GM19452 (cell line): ENCODE measurements around the gene SMARCE1.

Experiments used
- ATAC-seq: cut with Tn5 transposase; IDR thresholded peaks from one replicate; pipeline ENCODE4 v1.9.1; 2021; ENCODE audit not compliant: unreplicated experiment

SMARCE1 gene

GRCh38 chr17:40647624-40648383, at the start of gene SMARCE1:
SMARCE1 (minus strand) TSS chr17:40647818; CDS start chr17:40645802, 2,016 bp downstream.
- peak; percentile 67 for ATAC-seq

- ATAC-seq, result no peak
Observed at GRCh38 chr17:40697297-40697696, 49.7 kb upstream of the SMARCE1 start.

GRCh38 chr17:40696651-40697072, 49.0 kb upstream of the SMARCE1 start:
- no peak for ATAC-seq

- ATAC-seq, result no peak
Observed at GRCh38 chr17:40695874-40696472, 48.4 kb upstream of the SMARCE1 start.

GRCh38 chr17:40694584-40694983, 47.0 kb upstream of the SMARCE1 start:
- no peak for ATAC-seq

GRCh38 chr17:40687106-40687505, 39.5 kb upstream of the SMARCE1 start:
- ATAC-seq, result no peak

GRCh38 chr17:40686192-40686591, 38.6 kb upstream of the SMARCE1 start:
- ATAC-seq, result no peak

- no peak for ATAC-seq
Observed at GRCh38 chr17:40680998-40681397, 33.4 kb upstream of the SMARCE1 start.

GRCh38 chr17:40679523-40679907, 31.9 kb upstream of the SMARCE1 start:
- ATAC-seq, result no peak

- no peak for ATAC-seq
Observed at GRCh38 chr17:40678902-40679522, 31.4 kb upstream of the SMARCE1 start.

- no peak for ATAC-seq
Observed at GRCh38 chr17:40675905-40676304, 28.3 kb upstream of the SMARCE1 start.

- no peak for ATAC-seq
Observed at GRCh38 chr17:40672654-40673053, 25.0 kb upstream of the SMARCE1 start.

GRCh38 chr17:40671282-40671681, 23.7 kb upstream of the SMARCE1 start:
- ATAC-seq, result no peak

- no peak for ATAC-seq
Observed at GRCh38 chr17:40666331-40666730, 18.7 kb upstream of the SMARCE1 start.

GRCh38 chr17:40664582-40665333, 17.1 kb upstream of the SMARCE1 start, which contains the start of gene KRT222:
KRT222 (minus strand) TSS chr17:40665177; CDS start chr17:40665099, 78 bp downstream.
- ATAC-seq, result no peak

GRCh38 chr17:40663252-40663651, 15.6 kb upstream of the SMARCE1 start:
- no peak for ATAC-seq

- no peak for ATAC-seq
Observed at GRCh38 chr17:40659911-40660310, 12.3 kb upstream of the SMARCE1 start.

- ATAC-seq, result no peak
Observed at GRCh38 chr17:40658396-40658795, 10.8 kb upstream of the SMARCE1 start.

GRCh38 chr17:40651939-40652338, 4.3 kb upstream of the SMARCE1 start:
- ATAC-seq, result no peak

GRCh38 chr17:40648384-40648968, 858 bp upstream of the SMARCE1 start:
- no peak for ATAC-seq
